Astrocyte (in vitro differentiated cells and primary cell): ENCODE results near the gene PSMD2. TPM values are rescaled to one million over a fixed set of nuclear protein-coding genes. Genes with fewer than 3 reads are reported as not detected.

ENCODE experiments used
- DNase-seq: peaks from one replicate; pipeline ENCODE4 v3.0.0-alpha.2; 2010; ENCODE audit warnings: low read depth
- FAIRE-seq: peaks from 2 replicates; lab custom pipeline; 2011; peaks lifted over from hg19 to GRCh38; lab: Jason Lieb, UNC
- H2AFZ ChIP-seq: 2 replicates; pipeline ENCODE4 v1.6.0; 2012; ENCODE audit warnings: low read depth, low read length, inconsistent platforms
- H3K27ac ChIP-seq: 2 replicates; pipeline ENCODE4 v1.5.1; 2011; ENCODE audit warnings: low read depth, low read length, inconsistent platforms
- H3K27me3 ChIP-seq: 2 replicates; pipeline ENCODE4 v1.6.0; 2011; ENCODE audit warnings: low read length, inconsistent platforms; ENCODE audit not compliant: insufficient read depth
- H3K36me3 ChIP-seq: 2 replicates; pipeline ENCODE4 v1.5.1; 2011; ENCODE audit warnings: low read length, inconsistent platforms; ENCODE audit not compliant: insufficient read depth
- H3K4me1 ChIP-seq: 2 replicates; pipeline ENCODE4 v1.5.1; 2011; ENCODE audit warnings: low read length, inconsistent platforms; ENCODE audit not compliant: insufficient read depth
- H3K4me2 ChIP-seq: 2 replicates; pipeline ENCODE4 v1.6.0; 2012; ENCODE audit warnings: low read length, inconsistent platforms
- H3K4me3 ChIP-seq: 2 replicates; pipeline ENCODE4 v1.5.1; 2011; ENCODE audit warnings: low read depth, mild to moderate bottlenecking, low read length, inconsistent platforms; ENCODE audit not compliant: insufficient read depth
- H3K79me2 ChIP-seq: 2 replicates; pipeline ENCODE4 v1.6.0; 2012; ENCODE audit warnings: mild to moderate bottlenecking, low read length, inconsistent platforms; ENCODE audit not compliant: insufficient read depth
- H3K9ac ChIP-seq: 2 replicates; pipeline ENCODE4 v1.6.0; 2012; ENCODE audit warnings: mild to moderate bottlenecking, low read length, inconsistent platforms
- H3K9me3 ChIP-seq: 2 replicates; pipeline ENCODE4 v1.5.1; 2012; ENCODE audit warnings: low read depth, mild to moderate bottlenecking, low read length, inconsistent platforms; ENCODE audit not compliant: insufficient read depth
- H4K20me1 ChIP-seq: 2 replicates; pipeline ENCODE4 v1.6.0; 2012; ENCODE audit warnings: low read length, inconsistent platforms; ENCODE audit not compliant: insufficient read depth
- H3K27ac Mint-ChIP-seq: one replicate; pipeline ENCODE4 v1.8.0; 2021; ENCODE audit warnings: mild to moderate bottlenecking, mixed read lengths; ENCODE audit not compliant: unreplicated experiment
- H3K27me3 Mint-ChIP-seq: one replicate; pipeline ENCODE4 v1.8.0; 2021; ENCODE audit warnings: low read depth, mixed read lengths; ENCODE audit not compliant: unreplicated experiment
- H3K36me3 Mint-ChIP-seq: one replicate; pipeline ENCODE4 v1.8.0; 2021; ENCODE audit warnings: low read depth, mixed read lengths; ENCODE audit not compliant: unreplicated experiment
- H3K4me1 Mint-ChIP-seq: one replicate; pipeline ENCODE4 v1.8.0; 2021; ENCODE audit warnings: low read depth, mixed read lengths; ENCODE audit not compliant: unreplicated experiment
- H3K4me3 Mint-ChIP-seq: one replicate; pipeline ENCODE4 v1.8.0; 2021; ENCODE audit warnings: mild to moderate bottlenecking, moderate library complexity, mixed read lengths; ENCODE audit not compliant: unreplicated experiment
- H3K9me3 Mint-ChIP-seq: one replicate; pipeline ENCODE4 v1.8.0; 2021; ENCODE audit warnings: mild to moderate bottlenecking, mixed read lengths; ENCODE audit not compliant: unreplicated experiment
- CTCF ChIP-seq: IDR thresholded peaks from 2 replicates; pipeline ENCODE4 v1.5.1; 2011; ENCODE audit warnings: low read depth, mild to moderate bottlenecking, inconsistent platforms, low read length, moderate library complexity; ENCODE audit not compliant: insufficient read depth
- EZH2 ChIP-seq: IDR thresholded peaks from 2 replicates; pipeline ENCODE4 v1.6.1; 2012; ENCODE audit warnings: mild to moderate bottlenecking, low read length, inconsistent platforms; ENCODE audit not compliant: insufficient read depth
- total RNA-seq: library from RNA; stranded (reverse); gene quantifications from 2 replicates; pipeline ENCODE4 v1.2.1, GENCODE V29; 2021

Gene PSMD2
- total RNA-seq, 1 donor from 2014 or later, result 588 TPM

- no peaks in the 10 kb centered on the region for H3K9me3 Mint-ChIP-seq
- H3K9ac ChIP-seq, result no peak overlapping the region
- H3K27me3 Mint-ChIP-seq, result no peaks in the 10 kb centered on the region
- no peak for FAIRE-seq
- H3K27ac Mint-ChIP-seq, result peak overlapping the region; percentile 67
- H3K79me2 ChIP-seq, result peaks cover 99% of the 10 kb centered on the region
- peaks cover 99% of the 10 kb centered on the region for H4K20me1 ChIP-seq
- no peak for DNase-seq
- H3K4me1 ChIP-seq, result peaks cover 21% of the 10 kb centered on the region
- H3K27ac ChIP-seq, result no peak overlapping the region
- peaks cover 76% of the 10 kb centered on the region for H3K36me3 ChIP-seq
- no peaks in the 10 kb centered on the region for H3K27me3 ChIP-seq
- H3K4me1 Mint-ChIP-seq, result peaks cover 13% of the 10 kb centered on the region
- H3K4me3 ChIP-seq, result no peak overlapping the region
- H3K9me3 ChIP-seq, result no peaks in the 10 kb centered on the region
- TF ChIP-seq CTCF, result no peak
- no peak overlapping the region for H3K4me2 ChIP-seq
- peaks cover 48% of the 10 kb centered on the region for H3K36me3 Mint-ChIP-seq
- H3K4me3 Mint-ChIP-seq, result peak overlapping the region; percentile 54
- no peak overlapping the region for H2AFZ ChIP-seq
These were observed 23.9 kb downstream of the PSMD2 start for GRCh38 chr3:184322731-184323487.

- H3K4me1 Mint-ChIP-seq, result peaks cover 10% of the 10 kb centered on the region
- no peak overlapping the region for H3K27ac ChIP-seq
- TF ChIP-seq CTCF (no peak), EZH2 (no peak)
- H3K36me3 ChIP-seq, result peaks cover 81% of the 10 kb centered on the region
- H3K27ac Mint-ChIP-seq, result peak overlapping the region; percentile 67
- H3K36me3 Mint-ChIP-seq, result peaks cover 55% of the 10 kb centered on the region
- H3K9me3 Mint-ChIP-seq, result no peaks in the 10 kb centered on the region
- no peaks in the 10 kb centered on the region for H3K27me3 ChIP-seq
- no peak overlapping the region for H3K4me3 ChIP-seq
- peaks cover 20% of the 10 kb centered on the region for H3K4me1 ChIP-seq
- no peaks in the 10 kb centered on the region for H3K27me3 Mint-ChIP-seq
- peaks cover 98% of the 10 kb centered on the region for H3K79me2 ChIP-seq
- FAIRE-seq (no peak), DNase-seq (no peak)
- H3K4me2 ChIP-seq, result no peak overlapping the region
- H2AFZ ChIP-seq, result no peak overlapping the region
- peaks cover 99% of the 10 kb centered on the region for H4K20me1 ChIP-seq
- H3K9ac ChIP-seq, result no peak overlapping the region
- H3K9me3 ChIP-seq, result no peaks in the 10 kb centered on the region
- H3K4me3 Mint-ChIP-seq, result no peak overlapping the region
These were observed 24.7 kb downstream of the PSMD2 start for GRCh38 chr3:184323696-184324095.

- H3K9me3 Mint-ChIP-seq, result no peaks in the 10 kb centered on the region
- Histone ChIP-seq H3K36me3 (peaks cover 92% of the 10 kb centered on the region), H3K4me2 (no peak overlapping the region), H3K79me2 (peaks cover 96% of the 10 kb centered on the region), H3K9ac (no peak overlapping the region), H2AFZ (no peak overlapping the region), H3K27me3 (no peaks in the 10 kb centered on the region), H3K27ac (no peak overlapping the region), H3K4me1 (peaks cover 7% of the 10 kb centered on the region), H3K9me3 (no peaks in the 10 kb centered on the region), H3K4me3 (no peak overlapping the region), H4K20me1 (peaks cover 99% of the 10 kb centered on the region)
- TF ChIP-seq EZH2 (no peak), CTCF (no peak)
- H3K4me3 Mint-ChIP-seq, result no peak overlapping the region
- peak overlapping the region; percentile 38 for H3K27ac Mint-ChIP-seq
- no peak for FAIRE-seq
- no peaks in the 10 kb centered on the region for H3K27me3 Mint-ChIP-seq
- DNase-seq, result no peak
- H3K36me3 Mint-ChIP-seq, result peaks cover 62% of the 10 kb centered on the region
- peaks cover 4% of the 10 kb centered on the region for H3K4me1 Mint-ChIP-seq
These were observed 26.2 kb downstream of the PSMD2 start for GRCh38 chr3:184325269-184325668.
